ENCODE data around the gene MCUB. TPM values are rescaled to one million over a fixed set of nuclear protein-coding genes. Genes with fewer than 3 reads are reported as not detected.
A peak's percentile ranks its signal among the peaks of the same experiment; 100 is the strongest.
"Not testable (repeated sequence)": the region's sequence is repeated elsewhere in the genome, so short reads cannot be mapped to it uniquely, and the experiment has no call there.

Gene MCUB, protein sequence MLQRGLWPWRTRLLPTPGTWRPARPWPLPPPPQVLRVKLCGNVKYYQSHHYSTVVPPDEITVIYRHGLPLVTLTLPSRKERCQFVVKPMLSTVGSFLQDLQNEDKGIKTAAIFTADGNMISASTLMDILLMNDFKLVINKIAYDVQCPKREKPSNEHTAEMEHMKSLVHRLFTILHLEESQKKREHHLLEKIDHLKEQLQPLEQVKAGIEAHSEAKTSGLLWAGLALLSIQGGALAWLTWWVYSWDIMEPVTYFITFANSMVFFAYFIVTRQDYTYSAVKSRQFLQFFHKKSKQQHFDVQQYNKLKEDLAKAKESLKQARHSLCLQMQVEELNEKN
- polyA plus RNA-seq (2013, experiment 1 of 2) = 8.3 TPM
- 8.8 TPM for polyA plus RNA-seq (2013, experiment 2 of 2)

DNA sequence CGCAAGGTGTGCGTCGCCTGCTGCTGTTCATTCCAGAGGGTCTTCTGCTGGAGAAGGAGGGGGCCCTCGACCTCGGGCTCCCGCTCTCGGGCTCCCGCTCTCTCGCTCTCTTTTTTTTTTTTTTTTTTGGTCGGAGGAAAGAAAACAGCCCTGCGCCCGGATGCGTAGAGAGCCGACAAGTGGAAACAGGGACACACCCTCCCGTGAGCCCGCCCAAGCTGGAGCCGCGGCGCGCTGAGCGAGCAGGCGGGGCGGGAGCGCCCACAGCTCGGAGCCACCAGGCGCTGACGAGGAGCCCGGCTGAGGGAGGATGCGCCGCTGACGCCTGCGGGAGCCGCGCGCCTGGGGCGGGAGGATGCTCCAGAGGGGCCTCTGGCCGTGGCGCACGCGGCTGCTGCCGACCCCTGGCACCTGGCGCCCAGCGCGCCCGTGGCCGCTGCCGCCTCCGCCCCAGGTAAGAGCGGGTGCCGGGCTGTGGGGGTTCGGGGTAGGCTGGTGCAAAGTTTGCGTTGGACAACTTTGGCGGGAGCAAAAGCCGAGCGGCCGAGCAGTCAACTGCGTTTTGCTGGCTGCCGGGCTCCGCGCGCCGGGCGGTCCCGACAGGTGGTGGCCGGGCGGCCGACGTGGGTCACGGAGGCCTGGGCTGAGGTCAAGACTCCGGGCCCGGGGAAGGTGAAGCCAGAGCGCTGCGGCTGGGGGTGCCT is at the start of gene MCUB:
Gene MCUB (plus strand): TSS at position 264 of the 704 bp plus-strand sequence. CDS start 92 bp downstream, at position 356.
- no peaks in the 10 kb centered on the region for H3K79me2 ChIP-seq (ENCODE audit: control insufficient read depth, insufficient read depth, low read length)
- H3K79me1 ChIP-seq (ENCODE audit: low read length) = no peaks in the 10 kb centered on the region
- no peaks in the 10 kb centered on the region for H3K4me1 ChIP-seq (ENCODE audit: control insufficient read depth, low read depth, low read length)
- H2AK5ac ChIP-seq (ENCODE audit: low read length) = no peak within 1 kb of the TSS
- H3K9ac ChIP-seq (ENCODE audit: low read length) = peak within 1 kb of the TSS; percentile 62
- peak within 1 kb of the TSS; percentile 47 for H3K4me3 ChIP-seq (ENCODE audit: low read length)
- WGBS (ENCODE audit: extremely low coverage, insufficient coverage, low lambda C conversion rate) = no CpG with 5 or more reads among the region's 73 CpGs
- H3K23ac ChIP-seq (ENCODE audit: low read length) = peak within 1 kb of the TSS; percentile 3
- no peak within 1 kb of the TSS for H4K5ac ChIP-seq (ENCODE audit: low read length)
- no peak within 1 kb of the TSS for H2BK5ac ChIP-seq (ENCODE audit: low read length)
- H3K27me3 ChIP-seq (ENCODE audit: insufficient read depth, low read length, poor library complexity) = no peaks in the 10 kb centered on the region
- H3K4me2 ChIP-seq (ENCODE audit: low read length) = peak within 1 kb of the TSS; percentile 95
- peak; percentile 94 for DNase-seq
- H3K56ac ChIP-seq (ENCODE audit: low read length) = peak within 1 kb of the TSS; percentile 87
- H2BK120ac ChIP-seq (ENCODE audit: low read depth, low read length) = no peak within 1 kb of the TSS
- no peak within 1 kb of the TSS for H3K27ac ChIP-seq (ENCODE audit: low read depth, low read length)
- no peak within 1 kb of the TSS for H4K8ac ChIP-seq (ENCODE audit: low read depth, low read length)
- no peak within 1 kb of the TSS for H2BK15ac ChIP-seq (replicated peaks; ENCODE audit: low read depth)
- peak within 1 kb of the TSS; percentile 22 for H3K4ac ChIP-seq (ENCODE audit: low read depth, low read length)
- H3K18ac ChIP-seq (ENCODE audit: low read length) = peak within 1 kb of the TSS; percentile 86
- H3K36me3 ChIP-seq (ENCODE audit: control insufficient read depth, insufficient read depth, low read length) = no peaks in the 10 kb centered on the region

DNA sequence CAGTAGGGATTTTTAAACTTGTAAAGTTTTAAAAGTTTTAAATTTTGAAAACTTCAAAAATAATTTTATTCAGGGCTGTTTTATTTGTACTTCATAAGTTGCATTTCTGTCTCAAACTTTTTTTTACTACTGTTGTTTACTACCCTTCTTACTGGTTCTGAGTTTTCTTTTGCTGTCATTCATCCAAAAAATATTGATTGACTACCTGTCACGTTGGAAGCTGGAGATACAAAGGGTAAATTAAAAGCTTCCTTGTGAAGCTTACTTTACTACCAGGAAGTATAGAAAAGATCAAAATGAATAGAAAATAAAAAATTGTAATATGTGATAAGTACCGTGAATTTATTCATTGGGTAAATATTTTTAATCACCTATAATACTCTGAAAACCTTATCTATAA is 49.4 kb upstream of the MCUB start:
- H3K4me1 ChIP-seq (ENCODE audit: control insufficient read depth, low read depth, low read length) = no peaks in the 10 kb centered on the region
- no peaks in the 10 kb centered on the region for H3K79me1 ChIP-seq (ENCODE audit: low read length)
- no peak overlapping the region for H3K4me3 ChIP-seq (ENCODE audit: low read length)
- H3K23ac ChIP-seq (ENCODE audit: low read length) = no peak overlapping the region
- H3K18ac ChIP-seq (ENCODE audit: low read length) = no peak overlapping the region
- no peak overlapping the region for H4K5ac ChIP-seq (ENCODE audit: low read length)
- no peaks in the 10 kb centered on the region for H3K27me3 ChIP-seq (ENCODE audit: insufficient read depth, low read length, poor library complexity)
- H3K4me2 ChIP-seq (ENCODE audit: low read length) = no peak overlapping the region
- H2BK120ac ChIP-seq (ENCODE audit: low read depth, low read length) = no peak overlapping the region
- no peak overlapping the region for H3K27ac ChIP-seq (ENCODE audit: low read depth, low read length)
- H4K8ac ChIP-seq (ENCODE audit: low read depth, low read length) = no peak overlapping the region
- H3K79me2 ChIP-seq (ENCODE audit: control insufficient read depth, insufficient read depth, low read length) = no peaks in the 10 kb centered on the region
- DNase-seq = no peak
- WGBS (ENCODE audit: extremely low coverage, insufficient coverage, low lambda C conversion rate) = no CpG with 5 or more reads among the region's 2 CpGs
- no peak overlapping the region for H3K56ac ChIP-seq (ENCODE audit: low read length)
- H2BK5ac ChIP-seq (ENCODE audit: low read length) = no peak overlapping the region
- H3K36me3 ChIP-seq (ENCODE audit: control insufficient read depth, insufficient read depth, low read length) = no peaks in the 10 kb centered on the region
- H2AK5ac ChIP-seq (ENCODE audit: low read length) = no peak overlapping the region
- no peak overlapping the region for H2BK15ac ChIP-seq (replicated peaks; ENCODE audit: low read depth)
- no peak overlapping the region for H3K9ac ChIP-seq (ENCODE audit: low read length)
- no peak overlapping the region for H3K4ac ChIP-seq (ENCODE audit: low read depth, low read length)

DNA sequence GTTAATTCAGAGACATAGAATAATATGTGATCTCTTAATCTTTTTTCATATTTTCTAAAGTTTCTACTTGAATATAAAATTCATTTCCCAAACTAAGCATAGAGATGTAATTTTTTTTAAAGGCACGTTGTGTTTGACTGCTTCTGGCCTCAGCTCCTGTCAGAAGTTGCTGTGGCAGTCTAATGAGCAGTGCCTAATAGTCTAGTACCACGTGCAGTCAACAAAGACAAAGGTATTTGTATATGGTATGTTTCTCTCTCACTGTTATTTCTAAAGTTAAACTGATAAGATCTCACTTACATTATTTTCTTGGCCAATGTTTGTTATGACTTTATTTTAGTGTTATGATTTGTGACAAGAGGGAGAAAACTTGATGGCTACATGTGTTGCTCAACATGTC is 48.6 kb upstream of the MCUB start:
- Histone ChIP-seq H3K18ac (ENCODE audit: low read length) (no peak overlapping the region), H3K9ac (ENCODE audit: low read length) (no peak overlapping the region), H4K8ac (ENCODE audit: low read depth, low read length) (no peak overlapping the region), H3K56ac (ENCODE audit: low read length) (no peak overlapping the region), H2AK5ac (ENCODE audit: low read length) (no peak overlapping the region), H2BK5ac (ENCODE audit: low read length) (no peak overlapping the region), H2BK120ac (ENCODE audit: low read depth, low read length) (no peak overlapping the region), H3K36me3 (ENCODE audit: control insufficient read depth, insufficient read depth, low read length) (no peaks in the 10 kb centered on the region), H3K79me2 (ENCODE audit: control insufficient read depth, insufficient read depth, low read length) (no peaks in the 10 kb centered on the region), H3K23ac (ENCODE audit: low read length) (no peak overlapping the region), H3K79me1 (ENCODE audit: low read length) (no peaks in the 10 kb centered on the region), H4K5ac (ENCODE audit: low read length) (no peak overlapping the region), H3K4me3 (ENCODE audit: low read length) (no peak overlapping the region), H3K27me3 (ENCODE audit: insufficient read depth, low read length, poor library complexity) (no peaks in the 10 kb centered on the region), H2BK15ac (replicated peaks; ENCODE audit: low read depth) (no peak overlapping the region), H3K27ac (ENCODE audit: low read depth, low read length) (no peak overlapping the region), H3K4me2 (ENCODE audit: low read length) (no peak overlapping the region), H3K4me1 (ENCODE audit: control insufficient read depth, low read depth, low read length) (no peaks in the 10 kb centered on the region), H3K4ac (ENCODE audit: low read depth, low read length) (no peak overlapping the region)
- DNase-seq = no peak
- WGBS (ENCODE audit: extremely low coverage, insufficient coverage, low lambda C conversion rate) = no CpG with 5 or more reads among the region's 2 CpGs

DNA sequence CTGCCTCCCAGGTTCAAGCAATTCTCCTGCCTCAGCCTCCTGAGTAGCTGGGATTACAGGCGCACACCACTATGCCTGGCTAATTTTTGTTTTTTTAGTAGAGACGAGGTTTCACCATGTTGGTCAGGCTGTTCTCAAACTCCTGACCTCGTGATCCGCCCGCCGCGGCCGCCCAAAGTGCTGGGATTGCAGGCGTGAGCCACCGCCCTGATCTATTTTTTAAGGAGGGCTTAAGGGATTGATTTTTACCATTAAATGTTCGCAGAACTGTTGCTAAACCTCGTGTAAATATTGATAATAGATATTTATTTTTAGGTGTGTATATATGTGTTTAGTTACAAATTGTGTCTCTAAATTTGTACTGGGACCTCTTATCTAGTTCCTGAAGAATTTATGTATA is 46.7 kb upstream of the MCUB start:
- not testable (repeated sequence) for H2AK5ac ChIP-seq (ENCODE audit: low read length); H3K79me1 ChIP-seq (ENCODE audit: low read length); H2BK5ac ChIP-seq (ENCODE audit: low read length); H3K4me1 ChIP-seq (ENCODE audit: control insufficient read depth, low read depth, low read length); H3K9ac ChIP-seq (ENCODE audit: low read length); H3K18ac ChIP-seq (ENCODE audit: low read length); H2BK15ac ChIP-seq (replicated peaks; ENCODE audit: low read depth); H3K36me3 ChIP-seq (ENCODE audit: control insufficient read depth, insufficient read depth, low read length); H3K4me3 ChIP-seq (ENCODE audit: low read length); DNase-seq; H3K27me3 ChIP-seq (ENCODE audit: insufficient read depth, low read length, poor library complexity); H3K4me2 ChIP-seq (ENCODE audit: low read length); H3K4ac ChIP-seq (ENCODE audit: low read depth, low read length); H4K5ac ChIP-seq (ENCODE audit: low read length); H3K56ac ChIP-seq (ENCODE audit: low read length); H3K79me2 ChIP-seq (ENCODE audit: control insufficient read depth, insufficient read depth, low read length); H2BK120ac ChIP-seq (ENCODE audit: low read depth, low read length); H3K23ac ChIP-seq (ENCODE audit: low read length); H4K8ac ChIP-seq (ENCODE audit: low read depth, low read length); H3K27ac ChIP-seq (ENCODE audit: low read depth, low read length)
- 100% methylated on average over 2 of the region's 12 CpGs for WGBS (ENCODE audit: extremely low coverage, insufficient coverage, low lambda C conversion rate)

DNA sequence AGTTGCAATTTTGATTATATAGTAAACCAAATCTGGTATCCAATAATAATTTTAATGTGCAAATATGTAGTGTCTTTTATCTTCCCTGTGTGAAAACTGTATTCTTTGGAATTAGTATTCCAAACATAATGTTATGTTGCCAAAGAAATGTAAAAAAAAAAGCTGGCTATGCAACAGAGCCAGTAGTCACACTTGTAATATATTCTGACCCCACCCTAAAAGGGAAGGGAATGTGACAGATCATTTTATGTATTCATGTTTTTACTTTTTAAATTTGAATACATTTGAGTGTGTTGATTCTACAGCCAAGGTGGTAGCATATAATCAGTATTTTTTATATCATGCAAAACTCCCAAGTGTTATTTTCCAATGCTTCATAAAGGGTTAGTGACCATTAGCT is 27.9 kb upstream of the MCUB start:
- Histone ChIP-seq H3K4me2 (ENCODE audit: low read length) (no peak overlapping the region), H3K27ac (ENCODE audit: low read depth, low read length) (no peak overlapping the region), H3K18ac (ENCODE audit: low read length) (no peak overlapping the region), H3K56ac (ENCODE audit: low read length) (no peak overlapping the region), H4K8ac (ENCODE audit: low read depth, low read length) (no peak overlapping the region), H2BK120ac (ENCODE audit: low read depth, low read length) (no peak overlapping the region), H3K4me1 (ENCODE audit: control insufficient read depth, low read depth, low read length) (no peaks in the 10 kb centered on the region), H3K79me1 (ENCODE audit: low read length) (no peaks in the 10 kb centered on the region), H3K27me3 (ENCODE audit: insufficient read depth, low read length, poor library complexity) (no peaks in the 10 kb centered on the region), H3K9ac (ENCODE audit: low read length) (no peak overlapping the region), H3K23ac (ENCODE audit: low read length) (no peak overlapping the region), H3K36me3 (ENCODE audit: control insufficient read depth, insufficient read depth, low read length) (no peaks in the 10 kb centered on the region), H2BK15ac (replicated peaks; ENCODE audit: low read depth) (no peak overlapping the region), H3K4me3 (ENCODE audit: low read length) (no peak overlapping the region), H3K4ac (ENCODE audit: low read depth, low read length) (no peak overlapping the region), H2BK5ac (ENCODE audit: low read length) (no peak overlapping the region), H4K5ac (ENCODE audit: low read length) (no peak overlapping the region), H3K79me2 (ENCODE audit: control insufficient read depth, insufficient read depth, low read length) (no peaks in the 10 kb centered on the region), H2AK5ac (ENCODE audit: low read length) (no peak overlapping the region)
- DNase-seq = no peak

All from mesendoderm (in vitro differentiated cells).